ENCODE data around the gene ARAP2. TPM values are rescaled to one million over a fixed set of nuclear protein-coding genes. Genes with fewer than 3 reads are reported as not detected.

Gene ARAP2
- total and polyA plus RNA-seq, 2 experiments from 2014 or later: 0.70 to 2.6 TPM

DNA sequence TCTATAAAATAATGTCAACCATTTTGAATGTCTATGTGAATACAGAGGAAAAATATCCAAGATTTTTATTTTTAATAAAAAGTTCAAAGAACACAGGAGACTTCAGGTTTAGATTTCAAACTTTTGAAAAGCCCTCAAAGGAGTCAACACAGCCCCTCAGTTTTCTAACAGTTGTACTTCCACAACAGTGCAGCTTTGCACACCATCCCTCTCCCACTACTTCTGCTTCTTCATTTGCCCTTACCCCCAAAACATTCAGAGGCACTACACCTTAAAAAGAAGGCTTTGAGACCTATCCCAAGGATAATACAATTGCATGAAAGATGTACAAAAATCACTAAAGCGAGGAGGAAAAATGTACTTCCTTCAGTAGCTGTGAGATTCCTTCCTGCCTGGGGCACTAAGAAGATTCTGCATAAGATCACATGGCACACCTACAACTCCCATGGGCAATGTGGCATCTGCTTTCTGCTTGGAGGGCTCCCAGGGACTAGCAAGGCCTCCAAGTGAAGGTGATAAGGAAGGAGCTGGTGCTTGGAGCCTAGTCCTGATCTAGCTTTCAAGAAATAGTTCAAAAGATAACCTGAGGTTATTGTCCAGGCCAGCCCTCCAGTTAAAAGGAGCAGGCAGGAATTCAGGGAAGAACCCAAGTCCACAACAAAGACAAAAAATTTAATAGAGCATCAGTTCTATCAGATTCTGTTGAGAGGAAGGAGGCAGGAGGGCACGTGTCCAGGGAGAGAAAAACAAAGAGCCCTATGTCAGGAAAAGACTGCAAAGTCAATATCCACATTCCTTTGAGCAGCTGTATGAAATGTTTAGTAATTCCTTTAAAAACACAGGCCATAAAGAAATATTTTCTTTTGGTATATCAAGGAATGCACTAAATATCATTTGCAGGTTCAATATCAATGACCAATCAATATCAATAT is 19.1 kb downstream of the ARAP2 start:
- Histone ChIP-seq H3K4me1 (ENCODE audit: low read depth) (no peaks in the 10 kb centered on the region), H3K27ac (no peak overlapping the region), H3K27me3 (no peaks in the 10 kb centered on the region), H3K4me3 (no peak overlapping the region), H3K9me3 (ENCODE audit: low read depth) (no peaks in the 10 kb centered on the region), H3K36me3 (no peaks in the 10 kb centered on the region)
- DNase-seq (ENCODE audit: low read depth in 1 of 2, low spot score in 1 of 2): no peak
- TF ChIP-seq CTCF (IDR thresholded peaks at IDR 0.05; ENCODE audit: low read depth, low read length): no peak

DNA sequence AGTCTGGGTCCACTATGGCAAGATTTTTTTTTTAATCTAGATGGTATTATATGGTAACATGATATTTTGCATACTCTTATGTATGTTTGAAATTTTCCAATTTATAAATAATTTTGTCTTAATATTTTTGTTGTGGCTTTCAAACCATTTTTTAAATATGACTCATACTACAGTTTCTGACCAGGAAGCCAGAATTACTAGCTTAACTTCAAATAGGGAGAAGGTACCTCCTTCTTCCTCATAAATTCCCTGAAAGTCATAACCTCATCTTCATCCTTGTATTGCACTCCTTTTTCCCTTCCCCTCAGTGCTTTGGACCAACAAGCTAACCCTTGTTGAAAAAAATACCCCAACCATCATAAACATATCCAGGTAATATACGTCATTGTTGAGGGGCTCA is 21.6 kb downstream of the ARAP2 start:
- no peak for DNase-seq (ENCODE audit: low read depth in 1 of 2, low spot score in 1 of 2)
- no peaks in the 10 kb centered on the region for H3K27me3 ChIP-seq
- H3K27ac ChIP-seq: no peak overlapping the region
- H3K4me1 ChIP-seq (ENCODE audit: low read depth): no peaks in the 10 kb centered on the region
- no peaks in the 10 kb centered on the region for H3K9me3 ChIP-seq (ENCODE audit: low read depth)
- no peak overlapping the region for H3K4me3 ChIP-seq
- H3K36me3 ChIP-seq: no peaks in the 10 kb centered on the region
- no peak for TF ChIP-seq CTCF (IDR thresholded peaks at IDR 0.05; ENCODE audit: low read depth, low read length)

- no peaks in the 10 kb centered on the region for H3K4me1 ChIP-seq (ENCODE audit: low read depth)
- no peaks in the 10 kb centered on the region for H3K27me3 ChIP-seq
- H3K36me3 ChIP-seq: no peaks in the 10 kb centered on the region
- no peak for TF ChIP-seq CTCF (IDR thresholded peaks at IDR 0.05; ENCODE audit: low read depth, low read length)
- DNase-seq (ENCODE audit: low read depth in 1 of 2, low spot score in 1 of 2): no peak
- H3K27ac ChIP-seq: no peak overlapping the region
- no peaks in the 10 kb centered on the region for H3K9me3 ChIP-seq (ENCODE audit: low read depth)
- no peak overlapping the region for H3K4me3 ChIP-seq
These were observed 23.5 kb downstream of the ARAP2 start for GRCh38 chr4:36220776-36221175.

DNA sequence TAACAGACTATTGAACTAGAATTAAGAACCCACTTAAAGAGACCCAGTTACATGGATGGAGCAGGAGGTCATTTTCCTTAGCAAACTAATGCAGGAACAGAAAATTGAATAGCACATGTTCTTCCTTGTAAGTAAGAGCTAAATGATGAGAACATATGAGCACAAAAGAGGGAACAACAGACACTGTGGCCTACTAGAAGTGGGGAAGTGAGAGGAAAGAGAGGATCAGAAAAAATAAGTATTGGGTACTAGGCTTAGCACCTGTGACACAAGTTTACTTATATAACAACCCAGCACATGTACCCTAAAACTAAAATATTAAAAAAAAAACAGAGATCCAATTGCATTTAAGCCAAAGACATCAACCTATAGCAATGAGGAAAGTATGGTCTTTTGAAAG is 26.2 kb downstream of the ARAP2 start:
- no peaks in the 10 kb centered on the region for H3K27me3 ChIP-seq
- no peak for DNase-seq (ENCODE audit: low read depth in 1 of 2, low spot score in 1 of 2)
- no peaks in the 10 kb centered on the region for H3K36me3 ChIP-seq
- no peaks in the 10 kb centered on the region for H3K4me1 ChIP-seq (ENCODE audit: low read depth)
- no peak overlapping the region for H3K27ac ChIP-seq
- H3K4me3 ChIP-seq: no peak overlapping the region
- no peaks in the 10 kb centered on the region for H3K9me3 ChIP-seq (ENCODE audit: low read depth)
- no peak for TF ChIP-seq CTCF (IDR thresholded peaks at IDR 0.05; ENCODE audit: low read depth, low read length)

DNA sequence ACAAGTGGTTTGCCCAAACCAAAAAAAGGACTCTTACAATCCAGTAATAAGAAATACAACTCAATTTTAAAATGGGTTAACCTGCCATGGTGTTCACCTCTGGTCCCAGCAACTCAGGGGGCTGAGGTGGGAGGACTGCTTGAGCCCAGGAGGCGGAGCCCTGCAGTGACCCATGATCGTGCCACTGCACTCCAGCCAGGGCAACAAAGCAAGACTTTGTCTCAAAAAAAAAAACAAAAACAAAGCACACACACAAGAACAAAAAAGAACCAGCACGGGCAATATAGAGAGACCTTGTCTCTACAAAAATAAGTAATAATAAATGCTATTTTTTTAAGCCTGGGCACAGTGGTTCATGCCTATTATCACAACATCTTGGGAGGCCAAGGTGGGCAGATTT is 28.7 kb downstream of the ARAP2 start:
- no peak overlapping the region for H3K27ac ChIP-seq
- no peak for TF ChIP-seq CTCF (IDR thresholded peaks at IDR 0.05; ENCODE audit: low read depth, low read length)
- no peak for DNase-seq (ENCODE audit: low read depth in 1 of 2, low spot score in 1 of 2)
- H3K36me3 ChIP-seq: no peaks in the 10 kb centered on the region
- H3K4me3 ChIP-seq: no peak overlapping the region
- no peaks in the 10 kb centered on the region for H3K9me3 ChIP-seq (ENCODE audit: low read depth)
- H3K4me1 ChIP-seq (ENCODE audit: low read depth): no peaks in the 10 kb centered on the region
- no peaks in the 10 kb centered on the region for H3K27me3 ChIP-seq

Measured in cardiac muscle cell (in vitro differentiated cells and primary cell).